GM19035 (cell line): ENCODE results near the gene CTDSPL.
A peak's percentile ranks its signal among the peaks of the same experiment; 100 is the strongest.

Experiments used
- ATAC-seq: cut with Tn5 transposase; IDR thresholded peaks from one replicate; pipeline ENCODE4 v1.9.1; 2021; ENCODE audit not compliant: unreplicated experiment

CTDSPL gene

DNA sequence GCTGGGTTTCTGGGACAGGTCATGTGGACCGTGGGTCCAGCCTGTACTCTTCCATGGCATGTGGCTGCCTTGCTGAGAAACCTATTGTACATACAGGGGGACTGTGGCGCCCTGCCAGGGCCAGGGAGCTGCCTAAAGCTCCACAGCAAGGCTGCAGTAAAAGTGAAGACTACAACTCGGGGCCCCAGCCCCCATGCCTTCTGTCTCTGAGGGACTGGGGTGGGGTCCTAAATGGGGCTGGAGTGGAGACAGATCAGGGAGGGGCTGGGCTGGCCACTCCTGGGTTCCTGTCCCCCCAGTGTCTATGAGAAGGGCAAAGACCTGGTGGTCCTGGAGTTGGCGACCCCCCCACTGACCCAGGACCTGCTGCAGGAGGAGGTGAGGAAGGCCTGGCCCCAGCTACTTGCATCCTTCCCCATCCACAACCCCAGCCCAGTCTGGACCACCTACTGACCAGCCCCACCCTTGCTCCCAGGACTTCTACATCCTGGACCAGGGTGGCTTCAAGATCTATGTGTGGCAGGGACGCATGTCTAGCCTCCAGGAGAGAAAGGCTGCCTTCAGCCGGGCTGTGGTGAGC lies 136.2 kb downstream of the CTDSPL start:
- ATAC-seq, result no peak

- no peak for ATAC-seq
Observed at GRCh38 chr3:37999836-38000235, 138.2 kb downstream of the CTDSPL start.

GRCh38 chr3:38000242-38000916 lies 138.7 kb downstream of the CTDSPL start:
- ATAC-seq, result no peak

DNA sequence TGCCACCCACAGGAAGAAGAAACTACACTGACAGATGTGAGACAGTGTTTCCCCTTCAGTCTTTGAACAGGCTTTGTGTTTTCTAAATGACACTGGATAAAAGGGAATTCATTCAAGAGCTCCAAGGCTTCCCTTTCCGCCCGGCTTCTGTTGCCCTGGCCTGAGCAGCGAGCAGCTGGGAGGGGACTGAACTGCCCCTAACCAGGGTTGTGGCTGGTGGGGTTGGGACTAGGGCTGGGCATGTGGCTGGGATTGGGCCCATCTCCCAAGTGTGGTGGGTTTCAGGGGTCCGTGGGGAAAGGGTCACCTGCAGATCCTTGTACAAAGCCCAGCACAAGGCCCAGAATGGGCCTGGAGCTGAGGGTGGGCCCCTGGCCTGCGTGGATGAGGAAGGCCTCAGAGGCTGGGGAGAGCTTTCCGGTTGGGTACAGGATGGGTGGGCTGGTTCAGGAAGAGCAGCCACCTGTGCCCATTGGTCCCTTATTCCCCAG lies 139.3 kb downstream of the CTDSPL start:
- no peak for ATAC-seq

DNA sequence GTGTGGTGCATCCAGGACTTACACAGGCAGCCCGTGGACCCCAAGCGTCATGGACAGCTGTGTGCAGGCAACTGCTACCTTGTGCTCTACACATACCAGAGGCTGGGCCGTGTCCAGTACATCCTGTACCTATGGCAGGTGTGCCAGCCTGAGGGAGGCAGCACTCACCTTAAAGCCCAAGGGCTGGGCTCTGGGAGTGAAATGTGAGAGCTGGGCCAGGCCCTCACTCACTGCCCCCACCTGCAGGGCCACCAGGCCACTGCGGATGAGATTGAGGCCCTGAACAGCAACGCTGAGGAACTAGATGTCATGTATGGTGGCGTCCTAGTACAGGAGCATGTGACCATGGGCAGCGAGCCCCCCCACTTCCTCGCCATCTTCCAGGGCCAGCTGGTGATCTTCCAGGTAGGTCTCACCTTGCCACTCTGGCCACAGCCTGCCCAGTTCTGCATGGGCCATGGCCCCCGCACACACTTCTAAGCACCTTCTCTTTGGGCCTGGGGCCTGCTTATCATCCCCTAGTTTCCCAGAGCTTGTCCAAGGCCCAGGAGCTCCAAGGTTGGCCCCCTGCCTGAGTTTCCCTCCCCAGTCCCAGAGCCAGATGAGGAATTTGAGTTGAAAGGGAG lies 139.9 kb downstream of the CTDSPL start:
- ATAC-seq, result no peak

- no peak for ATAC-seq
Observed at GRCh38 chr3:38002291-38002876, 140.7 kb downstream of the CTDSPL start.

DNA sequence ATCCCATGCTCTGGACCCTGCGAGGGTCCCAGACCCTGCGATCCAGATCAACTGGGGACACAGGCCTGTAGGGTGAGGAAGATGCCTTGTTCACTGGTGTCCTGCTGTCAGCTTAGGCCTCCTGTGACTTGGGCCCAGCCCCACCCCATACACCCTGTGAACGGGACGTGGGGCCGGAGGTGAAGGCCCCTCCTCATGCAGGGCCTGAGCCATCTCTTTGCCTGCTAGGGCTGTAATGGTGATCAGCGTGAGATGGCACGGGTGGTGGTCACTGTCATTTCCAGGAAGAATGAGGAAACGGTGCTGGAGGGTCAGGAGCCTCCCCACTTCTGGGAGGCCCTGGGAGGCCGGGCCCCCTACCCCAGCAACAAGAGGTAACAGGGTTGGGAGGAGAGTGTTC lies 141.3 kb downstream of the CTDSPL start:
- no peak for ATAC-seq

GRCh38 chr3:38003371-38003816 lies 141.7 kb downstream of the CTDSPL start:
- peak; percentile 43 for ATAC-seq

- ATAC-seq, result no peak
Observed at GRCh38 chr3:38003817-38004414, 142.2 kb downstream of the CTDSPL start.

GRCh38 chr3:38004415-38005075 lies 142.9 kb downstream of the CTDSPL start:
- peak; percentile 38 for ATAC-seq

DNA sequence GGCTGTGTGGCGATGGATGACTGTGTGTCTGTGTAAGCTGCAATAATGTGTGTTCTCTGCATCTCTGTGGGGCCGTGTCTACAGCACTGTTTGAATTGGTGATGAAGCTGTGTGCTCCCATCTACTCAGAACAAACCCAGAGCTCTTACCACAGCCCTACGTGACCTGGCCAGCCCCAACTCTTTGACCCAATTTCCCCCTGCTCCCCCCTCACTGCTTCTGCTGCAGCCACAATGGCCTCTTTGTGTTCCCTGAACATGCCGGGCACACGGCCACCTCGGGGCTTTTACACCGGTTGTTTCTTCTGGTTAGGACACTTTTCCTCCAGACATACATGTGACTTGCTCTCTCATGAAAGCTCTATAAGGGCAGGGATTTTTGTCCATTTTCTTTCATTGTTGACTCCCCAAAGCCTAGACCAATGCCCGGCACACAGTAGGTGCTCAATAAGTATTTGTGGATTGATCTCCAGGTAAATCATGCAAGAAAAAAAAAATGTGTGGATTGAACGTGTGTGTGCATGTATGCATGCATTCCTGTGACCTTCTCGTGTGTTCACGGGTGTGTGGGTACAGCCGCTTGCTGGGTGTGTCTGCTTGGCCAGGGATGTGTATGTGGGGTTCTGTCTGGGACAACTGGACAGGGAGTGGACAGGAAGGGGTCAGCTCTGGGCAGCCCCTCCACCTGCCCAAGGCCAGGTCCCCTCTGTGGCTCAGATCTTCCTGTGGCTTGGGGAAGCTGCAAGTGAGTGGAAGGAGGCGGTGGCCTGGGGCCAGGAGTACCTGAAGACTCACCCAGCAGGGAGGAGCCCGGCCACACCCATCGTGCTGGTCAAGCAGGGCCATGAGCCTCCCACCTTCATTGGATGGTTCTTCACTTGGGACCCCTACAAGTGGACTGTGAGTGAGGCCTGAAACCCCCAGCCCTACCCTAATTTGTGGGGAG lies 143.7 kb downstream of the CTDSPL start:
- ATAC-seq, result no peak

GRCh38 chr3:38006031-38006430 lies 144.4 kb downstream of the CTDSPL start:
- ATAC-seq, result no peak

GRCh38 chr3:38006445-38006995 lies 144.8 kb downstream of the CTDSPL start:
- ATAC-seq, result no peak

GRCh38 chr3:38007754-38008090 lies 146.0 kb downstream of the CTDSPL start:
- no peak for ATAC-seq

GRCh38 chr3:38008191-38008701 lies 146.6 kb downstream of the CTDSPL start:
- ATAC-seq, result no peak

- no peak for ATAC-seq
Observed at GRCh38 chr3:38008971-38009580, 147.4 kb downstream of the CTDSPL start.

GRCh38 chr3:38009807-38010591 lies 148.3 kb downstream of the CTDSPL start:
- ATAC-seq, result no peak

- ATAC-seq, result no peak
Observed at GRCh38 chr3:38011111-38011510, 149.4 kb downstream of the CTDSPL start.
